HepG2 (cell line): Measurements from ENCODE around the gene CD44.
"Not testable (repeated sequence)": the region's sequence is repeated elsewhere in the genome, so short reads cannot be mapped to it uniquely, and the experiment has no call there.

ENCODE experiments used
- ELF1 ChIP-seq: sonication (generic); formaldehyde crosslinking; IDR thresholded peaks from 2 replicates; pipeline ENCODE4 v1.4.0; 2020; ENCODE audit warnings: missing genetic modification reagents
- HNF4G ChIP-seq, 2 experiments: sonication (generic) in 1 of 2; formaldehyde crosslinking in 1 of 2; IDR thresholded peaks; 2 replicates each; pipeline versions ENCODE4 v1.4.0 to v1.6.1; 2011 to 2020; ENCODE audit warnings: borderline replicate concordance in 2 of 2, low read depth in 2 of 2, mild to moderate bottlenecking in 2 of 2, low read length in 1 of 2, missing genetic modification reagents in 1 of 2, moderate library complexity in 1 of 2
- KDM6A ChIP-seq: IDR thresholded peaks from 2 replicates; pipeline ENCODE4 v1.6.1; 2016; ENCODE audit warnings: low read depth
- MAZ ChIP-seq, 2 experiments: sonication (generic) in 1 of 2; formaldehyde crosslinking in 1 of 2; IDR thresholded peaks; 2 replicates each; pipeline versions ENCODE4 v1.5.0 to v1.6.1; 2012 to 2020; ENCODE audit warnings: low read depth in 2 of 2, mild to moderate bottlenecking in 2 of 2, borderline replicate concordance in 1 of 2, improper control_type of control experiment in 1 of 2, low read length in 1 of 2, missing genetic modification reagents in 1 of 2, moderate library complexity in 1 of 2
- NFIC ChIP-seq: IDR thresholded peaks from 2 replicates; pipeline ENCODE4 v1.6.1; 2012; ENCODE audit warnings: mild to moderate bottlenecking, low read length, inconsistent platforms
- NR2C2 ChIP-seq: sonication (generic); formaldehyde crosslinking; IDR thresholded peaks from 2 replicates; pipeline ENCODE4 v1.4.0; 2020; ENCODE audit warnings: missing genetic modification reagents, mild to moderate bottlenecking, moderate library complexity, borderline replicate concordance
- SAFB2 ChIP-seq: sonication (generic); formaldehyde crosslinking; IDR thresholded peaks from 2 replicates; pipeline ENCODE4 v1.5.1; 2020; ENCODE audit warnings: missing genetic modification reagents, low read depth, mild to moderate bottlenecking, borderline replicate concordance
- TARDBP ChIP-seq: sonication (generic); formaldehyde crosslinking; IDR thresholded peaks from 2 replicates; pipeline ENCODE4 v1.8.0; 2022; ENCODE audit warnings: mild to moderate bottlenecking, missing genetic modification reagents
- YY1 ChIP-seq: IDR thresholded peaks from 2 replicates; pipeline ENCODE4 v1.6.1; 2011; ENCODE audit warnings: low read length, low read depth, moderate library complexity, mild to moderate bottlenecking; ENCODE audit not compliant: insufficient read depth, insufficient replicate concordance
- ZBTB8A ChIP-seq: sonication (generic); formaldehyde crosslinking; IDR thresholded peaks from 2 replicates; pipeline ENCODE4 v1.4.0; 2020; ENCODE audit warnings: mild to moderate bottlenecking, low read depth, missing genetic modification reagents, borderline replicate concordance
- ZNF335 ChIP-seq: sonication (generic); formaldehyde crosslinking; IDR thresholded peaks from 2 replicates; pipeline ENCODE4 v1.4.0; 2020; ENCODE audit warnings: missing genetic modification reagents
- ZNF556 ChIP-seq: sonication (generic); formaldehyde crosslinking; IDR thresholded peaks from 2 replicates; pipeline ENCODE4 v1.4.0; 2020; ENCODE audit warnings: mild to moderate bottlenecking, missing genetic modification reagents, borderline replicate concordance
- TF ChIP-seq, protein P1 (sequence below): sonication (generic); formaldehyde crosslinking; IDR thresholded peaks from 2 replicates; pipeline ENCODE4 v1.8.0; 2022; ENCODE audit warnings: missing genetic modification reagents, mild to moderate bottlenecking, moderate library complexity, borderline replicate concordance
- TF ChIP-seq, protein P2 (sequence below): sonication (generic); formaldehyde crosslinking; IDR thresholded peaks from 2 replicates; pipeline ENCODE4 v1.4.0; 2020; ENCODE audit warnings: missing genetic modification reagents

DNA sequence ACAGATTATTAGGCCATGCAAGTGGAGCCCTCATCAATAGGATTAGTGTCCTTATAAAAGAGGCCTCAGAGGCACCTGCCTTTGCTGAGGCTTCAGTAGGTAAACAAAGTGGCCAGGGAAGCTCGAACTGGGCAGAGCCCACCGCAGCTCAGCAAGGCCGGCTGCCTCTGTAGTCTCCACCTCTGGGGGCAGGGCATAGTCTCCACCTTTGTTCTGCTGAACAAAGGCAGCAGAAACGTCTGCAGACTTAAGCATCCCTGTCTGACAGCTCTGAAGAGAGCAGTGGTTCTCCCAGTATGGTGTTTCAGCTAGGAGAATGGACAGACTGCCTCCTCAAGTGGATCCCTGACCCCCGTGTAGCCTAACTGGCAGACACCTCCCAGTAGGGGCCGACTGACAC lies 48.0 kb upstream of the CD44 start:
- not testable (repeated sequence) for TF ChIP-seq MAZ (IDR thresholded peaks at IDR 0.05; ENCODE audit: borderline replicate concordance, low read depth, low read length); MAZ (CRISPR knock-in tag; IDR thresholded peaks at IDR 0.05; ENCODE audit: low read depth); ZNF335 (CRISPR knock-in tag); ZBTB8A; HNF4G (IDR thresholded peaks at IDR 0.05; ENCODE audit: borderline replicate concordance, low read depth, low read length); HNF4G (CRISPR knock-in tag; IDR thresholded peaks at IDR 0.05; ENCODE audit: borderline replicate concordance, low read depth); SAFB2; ELF1 (CRISPR knock-in tag); ZNF556 (CRISPR knock-in tag); TARDBP (CRISPR knock-in tag); NFIC; NR2C2 (CRISPR knock-in tag); YY1; KDM6A (CRISPR knock-in tag)
- TF ChIP-seq, protein P1, sequence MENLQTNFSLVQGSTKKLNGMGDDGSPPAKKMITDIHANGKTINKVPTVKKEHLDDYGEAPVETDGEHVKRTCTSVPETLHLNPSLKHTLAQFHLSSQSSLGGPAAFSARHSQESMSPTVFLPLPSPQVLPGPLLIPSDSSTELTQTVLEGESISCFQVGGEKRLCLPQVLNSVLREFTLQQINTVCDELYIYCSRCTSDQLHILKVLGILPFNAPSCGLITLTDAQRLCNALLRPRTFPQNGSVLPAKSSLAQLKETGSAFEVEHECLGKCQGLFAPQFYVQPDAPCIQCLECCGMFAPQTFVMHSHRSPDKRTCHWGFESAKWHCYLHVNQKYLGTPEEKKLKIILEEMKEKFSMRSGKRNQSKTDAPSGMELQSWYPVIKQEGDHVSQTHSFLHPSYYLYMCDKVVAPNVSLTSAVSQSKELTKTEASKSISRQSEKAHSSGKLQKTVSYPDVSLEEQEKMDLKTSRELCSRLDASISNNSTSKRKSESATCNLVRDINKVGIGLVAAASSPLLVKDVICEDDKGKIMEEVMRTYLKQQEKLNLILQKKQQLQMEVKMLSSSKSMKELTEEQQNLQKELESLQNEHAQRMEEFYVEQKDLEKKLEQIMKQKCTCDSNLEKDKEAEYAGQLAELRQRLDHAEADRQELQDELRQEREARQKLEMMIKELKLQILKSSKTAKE, result not testable (repeated sequence)
- TF ChIP-seq, protein P2, sequence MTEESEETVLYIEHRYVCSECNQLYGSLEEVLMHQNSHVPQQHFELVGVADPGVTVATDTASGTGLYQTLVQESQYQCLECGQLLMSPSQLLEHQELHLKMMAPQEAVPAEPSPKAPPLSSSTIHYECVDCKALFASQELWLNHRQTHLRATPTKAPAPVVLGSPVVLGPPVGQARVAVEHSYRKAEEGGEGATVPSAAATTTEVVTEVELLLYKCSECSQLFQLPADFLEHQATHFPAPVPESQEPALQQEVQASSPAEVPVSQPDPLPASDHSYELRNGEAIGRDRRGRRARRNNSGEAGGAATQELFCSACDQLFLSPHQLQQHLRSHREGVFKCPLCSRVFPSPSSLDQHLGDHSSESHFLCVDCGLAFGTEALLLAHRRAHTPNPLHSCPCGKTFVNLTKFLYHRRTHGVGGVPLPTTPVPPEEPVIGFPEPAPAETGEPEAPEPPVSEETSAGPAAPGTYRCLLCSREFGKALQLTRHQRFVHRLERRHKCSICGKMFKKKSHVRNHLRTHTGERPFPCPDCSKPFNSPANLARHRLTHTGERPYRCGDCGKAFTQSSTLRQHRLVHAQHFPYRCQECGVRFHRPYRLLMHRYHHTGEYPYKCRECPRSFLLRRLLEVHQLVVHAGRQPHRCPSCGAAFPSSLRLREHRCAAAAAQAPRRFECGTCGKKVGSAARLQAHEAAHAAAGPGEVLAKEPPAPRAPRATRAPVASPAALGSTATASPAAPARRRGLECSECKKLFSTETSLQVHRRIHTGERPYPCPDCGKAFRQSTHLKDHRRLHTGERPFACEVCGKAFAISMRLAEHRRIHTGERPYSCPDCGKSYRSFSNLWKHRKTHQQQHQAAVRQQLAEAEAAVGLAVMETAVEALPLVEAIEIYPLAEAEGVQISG (CRISPR knock-in tag), result not testable (repeated sequence)
